GM21576 (cell line): ENCODE results near the gene DCLK2.
"Not testable (repeated sequence)": the region's sequence is repeated elsewhere in the genome, so short reads cannot be mapped to it uniquely, and the experiment has no call there.

Source experiments
- ATAC-seq: cut with Tn5 transposase; IDR thresholded peaks from one replicate; pipeline ENCODE4 v1.9.1; 2021; ENCODE audit warnings: mild to moderate bottlenecking, moderate library complexity; ENCODE audit not compliant: unreplicated experiment

DCLK2 gene

DNA sequence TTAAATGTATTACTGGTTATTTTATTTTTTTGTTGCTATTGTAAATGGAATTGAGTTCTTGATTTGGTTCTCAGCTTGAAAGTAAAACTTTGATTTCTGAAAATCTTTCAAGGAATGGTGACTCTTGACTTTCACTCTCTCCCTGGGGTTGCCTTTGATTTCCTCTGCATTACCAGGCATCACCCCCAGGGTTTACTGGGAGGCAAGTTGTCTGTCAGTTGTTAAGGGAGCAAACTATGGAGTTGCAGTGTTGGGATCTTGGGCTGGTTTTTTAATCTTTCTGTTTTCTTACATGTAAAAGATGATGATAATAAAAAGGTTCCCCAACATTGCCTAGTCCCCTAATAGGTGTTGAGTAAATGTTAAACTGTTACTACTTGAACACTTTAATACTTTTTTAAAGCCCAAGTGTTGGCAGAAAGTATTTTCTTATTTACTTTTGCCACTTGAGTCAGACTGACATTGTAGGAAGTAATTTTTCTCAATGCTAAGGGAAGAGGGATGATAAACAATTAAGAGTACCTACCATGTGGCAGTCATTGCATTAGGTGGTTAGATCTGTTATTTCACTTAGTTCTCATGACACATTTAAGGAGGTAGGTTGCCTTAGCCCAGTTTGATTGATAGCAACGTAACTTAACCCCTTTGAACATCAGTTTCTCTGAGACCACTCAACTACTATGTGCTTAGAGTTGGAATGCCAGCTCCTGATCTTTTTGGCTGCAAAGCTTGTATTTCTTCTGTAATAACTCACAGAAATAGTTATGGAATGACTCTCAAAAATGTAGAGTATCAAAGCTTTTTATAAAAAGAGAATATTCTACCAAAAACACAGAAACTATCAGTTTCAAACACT, 67.1 kb downstream of the DCLK2 start:
- ATAC-seq, result no peak

GRCh38 chr4:150145946-150146340, 67.7 kb downstream of the DCLK2 start:
- ATAC-seq, result no peak

- no peak for ATAC-seq
Measured at GRCh38 chr4:150149381-150149780, 71.1 kb downstream of the DCLK2 start.

DNA sequence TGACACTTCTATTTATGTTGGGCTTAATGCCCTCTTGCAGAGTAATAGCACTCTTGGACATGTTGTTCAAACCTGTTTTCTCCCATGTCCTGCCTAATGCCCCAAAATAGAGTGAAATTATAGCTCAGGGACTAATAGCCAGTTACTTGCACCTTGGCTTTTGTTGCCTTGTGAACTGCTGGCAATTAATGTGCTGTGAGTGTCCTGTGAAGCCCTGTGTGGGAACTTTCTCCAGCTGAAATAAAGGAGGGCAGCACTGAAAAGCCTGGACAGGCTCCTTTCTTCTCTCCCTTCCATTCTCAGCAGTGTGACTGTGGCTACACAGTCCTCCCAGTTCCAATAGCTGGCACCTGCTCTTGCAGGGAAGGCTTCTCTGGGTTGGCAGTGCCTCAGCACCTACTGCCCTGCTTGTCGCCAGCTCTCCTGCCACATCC, 72.4 kb downstream of the DCLK2 start:
- ATAC-seq, result no peak

GRCh38 chr4:150152766-150153165, 74.5 kb downstream of the DCLK2 start:
- ATAC-seq, result no peak

GRCh38 chr4:150155391-150155790, 77.1 kb downstream of the DCLK2 start:
- ATAC-seq, result no peak

- ATAC-seq, result no peak
Measured at GRCh38 chr4:150156543-150156942, 78.3 kb downstream of the DCLK2 start.

DNA sequence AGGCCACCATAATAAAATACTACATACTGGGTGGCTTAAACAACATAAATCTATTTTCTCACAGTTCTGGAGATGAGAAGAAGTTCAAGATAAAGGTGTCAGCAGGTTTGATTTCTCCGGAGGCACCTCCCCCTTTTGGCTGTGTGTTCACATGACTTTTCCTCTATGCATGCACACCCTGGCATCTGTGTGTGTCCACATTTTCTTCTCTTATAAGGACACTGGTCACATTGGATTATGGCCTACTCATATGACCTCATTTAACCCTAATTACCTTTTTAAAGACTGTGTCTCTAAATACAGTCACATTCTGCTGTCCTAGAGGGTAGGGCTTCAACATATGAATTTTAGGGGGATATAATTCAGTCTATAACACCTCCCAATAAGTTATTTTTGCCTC, 79.8 kb downstream of the DCLK2 start:
- no peak for ATAC-seq

- no peak for ATAC-seq
Measured at GRCh38 chr4:150160473-150160872, 82.2 kb downstream of the DCLK2 start.

DNA sequence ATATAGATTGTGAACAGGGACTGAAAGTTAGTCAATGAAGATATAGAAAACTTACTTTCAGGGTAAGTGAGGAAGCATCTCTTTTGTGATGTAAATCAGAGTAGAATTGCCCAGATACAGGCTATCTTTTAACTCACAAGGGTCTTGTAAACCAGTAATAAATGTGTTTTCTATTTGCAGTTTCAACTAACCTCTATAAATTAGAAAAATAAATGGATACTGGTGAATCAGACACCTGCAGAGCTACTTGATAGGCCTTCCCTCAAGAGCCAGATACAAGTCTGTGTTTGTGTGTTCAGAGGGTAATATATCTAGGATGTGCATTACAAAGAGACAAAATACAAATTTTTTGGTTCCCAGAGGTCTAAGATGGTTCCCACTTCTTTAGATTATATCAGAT, 82.9 kb downstream of the DCLK2 start:
- ATAC-seq, result no peak

DNA sequence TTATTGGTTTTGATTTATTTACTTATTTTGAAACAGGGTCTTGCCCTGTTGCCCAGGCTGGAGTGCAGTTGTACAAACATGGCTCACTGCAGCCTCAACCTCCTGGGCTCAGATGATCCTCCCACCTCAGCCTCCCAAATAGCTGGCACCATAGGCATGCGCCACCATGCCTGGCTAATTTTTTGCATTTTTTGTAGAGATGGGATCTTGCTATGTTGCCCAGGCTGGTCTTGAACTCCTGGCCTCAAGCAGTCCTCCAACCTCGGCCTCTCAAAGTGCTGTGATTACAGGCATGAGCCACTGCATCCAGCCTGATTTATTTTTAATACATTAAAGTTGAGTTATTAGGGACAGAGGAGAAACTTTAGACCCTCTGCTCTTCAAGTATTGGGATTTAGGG, 83.8 kb downstream of the DCLK2 start:
- not testable (repeated sequence) for ATAC-seq

- ATAC-seq, result no peak
Measured at GRCh38 chr4:150164055-150164454, 85.8 kb downstream of the DCLK2 start.

- ATAC-seq, result no peak
Measured at GRCh38 chr4:150164956-150165629, 86.8 kb downstream of the DCLK2 start.

GRCh38 chr4:150167054-150167453, 88.8 kb downstream of the DCLK2 start:
- ATAC-seq, result no peak

- ATAC-seq, result no peak
Measured at GRCh38 chr4:150173432-150173861, 95.2 kb downstream of the DCLK2 start.

- ATAC-seq, result no peak
Measured at GRCh38 chr4:150173982-150174398, 95.7 kb downstream of the DCLK2 start.

- ATAC-seq, result no peak
Measured at GRCh38 chr4:150176547-150176946, 98.3 kb downstream of the DCLK2 start.

DNA sequence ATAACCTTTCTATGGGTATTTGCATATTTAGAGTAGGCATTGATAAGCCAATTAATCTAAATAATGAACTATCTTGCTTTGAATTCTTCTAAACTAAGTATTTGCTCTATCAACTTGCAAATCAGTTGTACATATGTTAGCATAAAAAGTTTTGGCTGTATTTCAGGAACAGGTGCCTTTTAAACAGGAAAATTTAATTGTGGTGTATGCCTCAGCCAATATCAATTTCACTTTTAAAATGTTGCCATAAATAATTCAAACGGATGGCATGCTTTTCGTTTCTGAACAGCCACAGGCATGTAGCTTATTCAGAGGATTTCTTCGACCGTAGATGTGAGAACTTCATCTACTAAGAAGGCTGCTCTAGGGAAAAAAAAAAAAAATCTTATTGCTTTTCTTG, 99.9 kb downstream of the DCLK2 start:
- ATAC-seq, result no peak

GRCh38 chr4:150181536-150181935, 103.3 kb downstream of the DCLK2 start:
- ATAC-seq, result no peak

DNA sequence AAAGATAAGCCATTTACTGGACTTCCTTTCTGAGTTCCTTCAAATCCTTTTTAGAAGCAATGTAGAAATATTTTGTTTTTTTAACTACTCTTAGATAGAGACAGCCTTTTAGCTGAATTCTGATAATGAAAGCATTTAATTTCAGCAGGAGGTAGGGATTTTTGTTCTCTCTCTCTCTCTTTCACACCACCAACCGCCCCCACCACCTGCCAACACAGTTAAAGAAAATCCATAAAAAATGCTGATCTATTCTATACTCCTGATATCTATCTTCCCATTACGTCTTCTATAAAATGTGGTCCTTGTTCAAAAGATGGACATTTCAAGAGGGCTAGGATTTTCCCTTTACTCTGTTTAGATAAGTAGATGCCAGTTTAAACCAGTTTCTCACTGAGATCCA, 104.5 kb downstream of the DCLK2 start:
- ATAC-seq, result no peak

- ATAC-seq, result not testable (repeated sequence)
Measured at GRCh38 chr4:150185033-150185432, 106.8 kb downstream of the DCLK2 start.

DNA sequence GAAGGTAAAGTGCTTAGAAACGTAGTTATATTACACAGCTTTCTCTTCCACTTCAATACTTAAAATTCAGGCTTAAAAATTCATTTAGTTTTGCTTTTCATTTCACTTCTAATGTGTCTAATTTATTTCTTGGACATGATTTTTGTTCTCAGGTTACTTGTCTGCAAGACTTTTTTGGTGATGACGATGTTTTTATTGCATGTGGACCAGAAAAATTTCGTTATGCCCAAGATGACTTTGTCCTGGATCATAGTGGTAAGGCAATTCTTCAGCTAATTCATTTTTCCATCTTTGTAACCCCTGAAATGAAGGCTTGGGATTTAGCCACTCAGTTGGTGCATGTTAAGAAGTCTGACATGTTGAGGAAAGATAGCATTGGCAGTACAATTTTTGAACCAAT, 114.7 kb downstream of the DCLK2 start:
- ATAC-seq, result no peak
